ENCODE data around the gene TAF11L13.
"Not testable (repeated sequence)": the region's sequence is repeated elsewhere in the genome, so short reads cannot be mapped to it uniquely, and the experiment has no call there.

GRCh38 chr5:17590860-17591259 lies 41.0 kb upstream of the TAF11L13 start, which contains the start of gene TAF11L8:
- not testable (repeated sequence) for TF ChIP-seq OSR1 (CRISPR knock-in tag; IDR thresholded peaks at IDR 0.05); CSDC2 (CRISPR knock-in tag; IDR thresholded peaks at IDR 0.05); CREB5 (CRISPR knock-in tag; IDR thresholded peaks at IDR 0.05; ENCODE audit: low read depth); ZFP3 (CRISPR knock-in tag; IDR thresholded peaks at IDR 0.05); ARNTL (CRISPR knock-in tag; IDR thresholded peaks at IDR 0.05; ENCODE audit: borderline replicate concordance, low read depth); PATZ1 (CRISPR knock-in tag; IDR thresholded peaks at IDR 0.05; ENCODE audit: borderline replicate concordance); ZNF70 (CRISPR knock-in tag; IDR thresholded peaks at IDR 0.05); POU6F1 (CRISPR knock-in tag; IDR thresholded peaks at IDR 0.05; ENCODE audit: borderline replicate concordance, low read depth); RARB (CRISPR knock-in tag; IDR thresholded peaks at IDR 0.05); ZFP30 (CRISPR knock-in tag; IDR thresholded peaks at IDR 0.05); ZNF565 (CRISPR knock-in tag; conservative IDR thresholded peaks at IDR 0.05; ENCODE audit: low read depth)
